ENCODE measurements around the gene CNNM3.
A peak's percentile ranks its signal among the peaks of the same experiment; 100 is the strongest.

The CNNM3 gene

DNA sequence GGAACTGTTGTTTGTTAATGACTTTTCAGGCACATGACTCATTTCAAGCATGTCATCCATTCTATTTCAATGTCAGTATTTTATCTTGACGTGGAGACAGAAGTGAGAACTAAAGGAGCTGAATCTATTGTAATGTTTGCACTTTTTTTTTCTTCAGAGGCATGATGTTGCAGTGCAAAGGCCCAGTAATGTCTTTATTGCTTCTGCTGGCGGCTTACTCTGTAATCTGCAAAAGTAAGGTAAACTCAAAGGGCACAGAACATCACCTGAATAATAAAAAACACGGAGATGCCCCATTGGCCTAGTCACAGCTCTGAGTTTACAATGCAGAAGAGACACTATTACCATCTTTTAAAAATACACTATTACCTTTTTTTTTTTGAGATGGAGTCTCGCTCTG, 2.4 kb upstream of the CNNM3 start:
- H3K4me1 ChIP-seq (ENCODE audit: control insufficient read depth, insufficient read depth, low read length), result peaks cover 23% of the 10 kb centered on the region
- no peak overlapping the region for H3K9ac ChIP-seq (ENCODE audit: low read length)
- H3K27me3 ChIP-seq (ENCODE audit: control insufficient read depth, insufficient read depth, low read length), result no peaks in the 10 kb centered on the region
- no peak overlapping the region for H3K4me3 ChIP-seq (ENCODE audit: low read length)
- H3K36me3 ChIP-seq (ENCODE audit: control insufficient read depth, insufficient read depth, low read length), result no peaks in the 10 kb centered on the region
- H3K9me3 ChIP-seq (ENCODE audit: control insufficient read depth, low read length), result no peaks in the 10 kb centered on the region

DNA sequence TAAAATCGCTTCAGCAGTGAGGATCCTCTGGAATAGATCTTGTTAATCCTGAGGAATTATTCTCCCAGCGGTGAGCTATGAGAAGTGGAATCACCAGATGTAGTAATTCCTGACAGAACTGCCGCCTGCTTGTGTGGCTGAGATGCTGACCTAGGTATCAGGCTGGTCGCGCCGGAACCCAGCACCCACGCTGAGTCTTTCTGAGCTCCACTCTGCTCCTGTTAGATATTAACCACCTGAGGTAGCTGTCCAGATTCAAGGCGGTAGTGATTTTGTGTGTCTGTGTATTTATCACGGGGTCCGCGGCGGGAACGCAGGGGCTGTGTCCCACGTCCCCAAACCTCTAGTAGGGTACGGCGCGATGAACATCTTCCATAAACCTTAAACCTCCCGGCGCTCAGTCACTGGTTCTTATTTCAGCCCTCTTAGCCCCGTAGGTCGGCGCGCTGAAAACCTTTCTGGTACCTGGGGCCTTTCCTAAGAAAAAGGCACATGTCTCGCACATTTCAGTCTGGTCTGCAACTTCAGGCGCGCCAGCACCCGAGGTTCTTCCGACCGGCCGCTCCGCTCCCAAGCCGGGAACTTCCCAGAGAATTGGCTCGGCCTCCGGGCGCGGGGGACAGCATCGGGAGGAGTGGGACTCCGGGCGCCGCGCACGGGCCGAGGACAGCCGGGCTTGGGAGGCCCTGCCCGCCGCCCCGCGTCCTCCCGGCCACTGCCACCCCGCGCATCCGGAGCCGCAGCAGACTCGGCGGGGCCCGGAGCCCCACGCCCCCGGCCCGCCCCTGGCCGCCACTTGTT, 542 bp upstream of the CNNM3 start:
- H3K9ac ChIP-seq (ENCODE audit: low read length), result peak overlapping the region; percentile 78

DNA sequence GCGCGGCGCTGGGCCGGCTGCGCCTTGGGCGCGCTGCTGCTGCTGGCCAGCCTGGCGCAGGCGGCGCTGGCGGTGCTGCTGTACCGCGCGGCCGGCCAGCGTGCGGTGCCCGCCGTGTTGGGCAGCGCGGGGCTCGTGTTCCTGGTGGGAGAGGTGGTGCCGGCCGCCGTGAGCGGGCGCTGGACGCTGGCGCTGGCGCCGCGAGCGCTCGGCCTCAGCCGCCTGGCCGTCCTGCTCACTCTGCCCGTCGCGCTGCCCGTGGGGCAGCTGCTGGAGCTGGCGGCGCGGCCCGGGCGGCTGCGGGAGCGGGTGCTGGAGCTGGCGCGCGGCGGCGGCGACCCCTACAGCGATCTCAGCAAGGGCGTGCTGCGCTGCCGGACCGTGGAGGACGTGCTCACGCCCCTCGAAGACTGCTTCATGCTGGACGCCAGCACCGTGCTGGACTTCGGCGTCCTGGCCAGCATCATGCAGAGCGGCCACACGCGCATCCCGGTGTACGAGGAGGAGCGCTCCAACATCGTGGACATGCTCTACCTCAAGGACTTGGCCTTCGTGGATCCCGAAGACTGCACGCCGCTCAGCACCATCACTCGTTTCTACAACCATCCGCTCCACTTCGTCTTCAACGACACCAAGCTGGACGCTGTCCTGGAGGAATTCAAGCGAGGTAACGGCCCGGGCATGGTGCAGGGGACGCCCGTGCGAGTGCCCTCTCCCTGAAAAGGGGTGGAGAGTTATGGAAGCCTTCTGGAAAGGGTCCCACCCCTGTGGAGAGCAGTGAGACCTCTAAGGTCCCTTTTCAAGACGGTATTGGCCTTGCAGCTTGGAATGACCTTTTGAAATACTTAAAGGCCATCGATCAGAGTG, 1.0 kb downstream of the CNNM3 start:
- H3K9ac ChIP-seq (ENCODE audit: low read length), result peak overlapping the region; percentile 47
- no peaks in the 10 kb centered on the region for H3K36me3 ChIP-seq (ENCODE audit: control insufficient read depth, insufficient read depth, low read length)
- H3K4me3 ChIP-seq (ENCODE audit: low read length), result peak overlapping the region; percentile 67
- no peaks in the 10 kb centered on the region for H3K27me3 ChIP-seq (ENCODE audit: control insufficient read depth, insufficient read depth, low read length)
- peaks cover 54% of the 10 kb centered on the region for H3K4me1 ChIP-seq (ENCODE audit: control insufficient read depth, insufficient read depth, low read length)
- no peaks in the 10 kb centered on the region for H3K9me3 ChIP-seq (ENCODE audit: control insufficient read depth, low read length)

More for the DNA sequence above, 542 bp upstream of the CNNM3 start:
- Histone ChIP-seq H3K27me3 (ENCODE audit: control insufficient read depth, insufficient read depth, low read length) (no peaks in the 10 kb centered on the region), H3K4me1 (ENCODE audit: control insufficient read depth, insufficient read depth, low read length) (peaks cover 42% of the 10 kb centered on the region), H3K4me3 (ENCODE audit: low read length) (peak overlapping the region; percentile 34), H3K9me3 (ENCODE audit: control insufficient read depth, low read length) (no peaks in the 10 kb centered on the region), H3K36me3 (ENCODE audit: control insufficient read depth, insufficient read depth, low read length) (no peaks in the 10 kb centered on the region)

DNA sequence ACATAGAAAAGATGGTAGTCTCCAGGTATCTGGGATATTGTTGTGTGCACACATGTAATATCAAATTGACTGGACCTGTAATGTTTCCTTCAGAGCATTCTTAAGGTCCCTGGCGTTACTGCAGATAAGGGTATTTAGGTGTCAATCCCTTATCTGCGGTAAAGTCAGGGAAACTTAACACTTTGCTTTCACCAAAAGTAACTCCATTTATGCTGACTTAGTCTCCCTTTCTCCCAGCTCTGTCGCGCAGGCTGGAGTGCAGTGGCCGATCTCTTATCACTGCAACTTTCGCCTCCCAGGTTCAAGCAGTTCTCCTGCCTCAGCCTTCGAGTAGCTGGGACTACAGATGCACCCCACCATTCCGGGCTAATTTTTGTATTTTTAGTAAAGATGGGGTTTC, 1.8 kb downstream of the CNNM3 start:
- peaks cover 54% of the 10 kb centered on the region for H3K4me1 ChIP-seq (ENCODE audit: control insufficient read depth, insufficient read depth, low read length)

DNA sequence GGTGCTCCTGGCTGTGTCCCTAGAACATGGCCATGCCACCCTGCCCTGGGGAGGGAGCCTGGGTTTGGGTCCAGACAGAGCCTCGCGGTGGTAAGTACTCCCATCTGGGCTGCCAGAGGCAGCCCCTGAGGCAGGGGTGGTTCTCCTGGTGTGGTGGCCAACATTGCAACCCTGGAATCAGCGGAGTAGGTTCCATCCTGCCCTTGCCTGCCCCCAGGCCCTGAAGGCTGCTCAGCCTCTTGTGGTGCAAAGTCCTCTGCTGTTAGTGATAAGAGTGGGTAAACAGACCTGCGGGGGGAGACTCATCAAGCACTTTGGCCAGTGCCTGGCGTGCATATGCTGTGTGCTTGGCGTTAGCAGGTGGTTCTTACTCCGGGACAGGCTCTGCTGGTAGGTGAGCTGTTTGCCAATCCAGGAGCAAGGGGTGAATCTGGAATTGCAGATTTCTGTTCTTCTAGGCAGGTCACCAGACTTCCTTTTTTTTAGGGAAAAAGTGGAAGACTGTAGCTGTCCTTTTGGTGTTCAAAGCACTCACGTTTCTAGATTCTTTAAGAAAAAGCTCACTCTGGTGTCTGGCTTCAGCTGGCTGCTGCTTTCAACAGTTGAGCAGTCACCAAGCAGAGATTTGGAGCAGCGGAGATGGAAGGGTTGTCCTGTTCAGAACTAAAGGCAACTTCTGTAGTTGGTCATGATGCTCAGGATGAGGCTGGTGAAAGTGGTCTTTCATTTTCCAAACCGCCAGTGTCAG, 3.2 kb downstream of the CNNM3 start:
- H3K36me3 ChIP-seq (ENCODE audit: control insufficient read depth, insufficient read depth, low read length), result no peaks in the 10 kb centered on the region
- no peaks in the 10 kb centered on the region for H3K9me3 ChIP-seq (ENCODE audit: control insufficient read depth, low read length)
- peak overlapping the region; percentile 0 for H3K4me3 ChIP-seq (ENCODE audit: low read length)
- no peaks in the 10 kb centered on the region for H3K27me3 ChIP-seq (ENCODE audit: control insufficient read depth, insufficient read depth, low read length)
- H3K4me1 ChIP-seq (ENCODE audit: control insufficient read depth, insufficient read depth, low read length), result peaks cover 59% of the 10 kb centered on the region
- H3K9ac ChIP-seq (ENCODE audit: low read length), result peak overlapping the region; percentile 22

More for the DNA sequence above, 1.8 kb downstream of the CNNM3 start:
- Histone ChIP-seq H3K27me3 (ENCODE audit: control insufficient read depth, insufficient read depth, low read length) (no peaks in the 10 kb centered on the region), H3K36me3 (ENCODE audit: control insufficient read depth, insufficient read depth, low read length) (no peaks in the 10 kb centered on the region), H3K9ac (ENCODE audit: low read length) (no peak overlapping the region), H3K9me3 (ENCODE audit: control insufficient read depth, low read length) (no peaks in the 10 kb centered on the region), H3K4me3 (ENCODE audit: low read length) (peak overlapping the region; percentile 67)

DNA sequence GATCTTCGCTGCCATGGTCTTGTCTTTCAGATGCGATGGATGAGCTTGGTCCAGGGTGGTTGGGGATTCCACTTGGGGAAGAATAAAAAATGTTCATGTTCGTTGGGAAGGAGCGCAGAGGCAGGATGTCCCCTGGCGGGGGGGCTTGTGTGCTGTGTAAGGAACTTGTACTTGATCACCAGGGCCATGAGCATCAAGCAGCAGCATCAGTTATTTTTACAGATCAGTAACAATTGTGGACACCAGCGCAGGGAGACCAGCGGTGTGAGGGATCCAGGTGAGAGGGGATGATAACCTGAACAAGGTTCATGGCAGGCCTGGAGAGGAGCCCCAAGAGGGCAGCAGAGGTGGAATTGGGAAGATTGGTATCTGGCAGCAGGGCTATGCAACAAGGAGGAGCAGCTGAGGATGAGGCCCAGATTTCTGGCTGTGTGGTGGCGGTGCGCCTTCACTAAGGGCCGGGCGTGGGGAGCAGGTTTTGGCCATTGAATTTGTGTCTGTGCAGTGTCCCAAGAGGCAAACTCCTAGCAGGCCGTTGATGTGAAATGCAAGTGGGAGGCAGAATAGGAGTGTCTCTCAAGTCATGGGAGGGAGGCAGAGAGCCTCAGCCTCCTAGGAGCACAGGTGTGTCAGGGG, 3.9 kb downstream of the CNNM3 start:
- Histone ChIP-seq H3K4me1 (ENCODE audit: control insufficient read depth, insufficient read depth, low read length) (peaks cover 61% of the 10 kb centered on the region), H3K36me3 (ENCODE audit: control insufficient read depth, insufficient read depth, low read length) (no peaks in the 10 kb centered on the region), H3K27me3 (ENCODE audit: control insufficient read depth, insufficient read depth, low read length) (no peaks in the 10 kb centered on the region), H3K9me3 (ENCODE audit: control insufficient read depth, low read length) (no peaks in the 10 kb centered on the region), H3K4me3 (ENCODE audit: low read length) (no peak overlapping the region), H3K9ac (ENCODE audit: low read length) (peak overlapping the region; percentile 22)

DNA sequence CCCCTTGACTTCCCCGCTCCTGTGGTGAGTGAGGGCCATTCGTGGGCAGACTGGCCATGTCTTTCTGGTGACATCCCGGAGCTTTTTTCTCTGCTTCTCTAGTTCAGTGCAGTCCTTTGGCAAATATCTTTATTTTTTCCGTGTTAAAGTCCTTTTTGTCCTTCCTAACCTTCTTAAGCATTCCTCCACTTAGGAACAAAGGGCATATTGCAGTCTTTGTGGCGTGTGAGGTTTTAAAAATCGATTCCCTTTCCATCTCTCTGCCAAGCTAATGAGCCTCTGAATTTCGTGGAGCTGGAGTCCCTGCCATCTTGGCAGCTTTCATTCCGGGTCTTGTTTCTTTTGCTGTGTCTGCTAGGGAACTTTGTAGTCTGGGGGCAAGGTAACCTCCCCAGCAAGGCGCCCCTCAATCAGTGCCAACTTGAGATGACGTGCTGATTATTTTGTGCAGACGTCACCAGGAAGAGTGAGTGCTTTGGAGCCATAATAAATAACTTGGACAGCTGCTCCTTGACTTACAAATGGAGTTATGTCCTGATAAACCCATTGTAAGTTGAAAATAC, 5.1 kb downstream of the CNNM3 start:
- H3K9ac ChIP-seq (ENCODE audit: low read length), result no peak overlapping the region
- no peaks in the 10 kb centered on the region for H3K27me3 ChIP-seq (ENCODE audit: control insufficient read depth, insufficient read depth, low read length)

DNA sequence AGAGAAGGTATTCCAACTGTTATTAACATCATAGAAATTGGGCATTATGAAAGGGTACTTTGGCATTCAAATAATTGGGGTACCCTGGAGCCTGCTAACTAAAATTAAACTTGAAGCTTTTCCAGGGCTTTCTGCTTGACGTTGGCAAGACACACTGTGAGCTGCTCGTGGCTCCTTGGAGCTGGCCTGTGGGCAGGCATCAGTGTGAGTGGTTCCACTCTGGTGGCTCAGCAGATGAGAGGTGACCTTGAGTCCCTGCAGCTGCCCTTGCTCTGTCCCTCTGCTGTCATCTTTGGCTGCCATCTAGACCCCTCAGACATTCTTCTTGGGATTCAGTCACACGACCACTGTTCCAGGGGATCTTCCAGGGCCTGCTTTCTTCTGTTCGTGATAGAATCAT, 6.7 kb downstream of the CNNM3 start:
- Histone ChIP-seq H3K36me3 (ENCODE audit: control insufficient read depth, insufficient read depth, low read length) (peaks cover 4% of the 10 kb centered on the region), H3K9me3 (ENCODE audit: control insufficient read depth, low read length) (no peaks in the 10 kb centered on the region), H3K4me1 (ENCODE audit: control insufficient read depth, insufficient read depth, low read length) (peaks cover 48% of the 10 kb centered on the region), H3K9ac (ENCODE audit: low read length) (no peak overlapping the region), H3K4me3 (ENCODE audit: low read length) (no peak overlapping the region), H3K27me3 (ENCODE audit: control insufficient read depth, insufficient read depth, low read length) (no peaks in the 10 kb centered on the region)

More for the DNA sequence above, 5.1 kb downstream of the CNNM3 start:
- H3K4me3 ChIP-seq (ENCODE audit: low read length), result no peak overlapping the region
- H3K36me3 ChIP-seq (ENCODE audit: control insufficient read depth, insufficient read depth, low read length), result no peaks in the 10 kb centered on the region
- no peaks in the 10 kb centered on the region for H3K9me3 ChIP-seq (ENCODE audit: control insufficient read depth, low read length)
- H3K4me1 ChIP-seq (ENCODE audit: control insufficient read depth, insufficient read depth, low read length), result peaks cover 55% of the 10 kb centered on the region

DNA sequence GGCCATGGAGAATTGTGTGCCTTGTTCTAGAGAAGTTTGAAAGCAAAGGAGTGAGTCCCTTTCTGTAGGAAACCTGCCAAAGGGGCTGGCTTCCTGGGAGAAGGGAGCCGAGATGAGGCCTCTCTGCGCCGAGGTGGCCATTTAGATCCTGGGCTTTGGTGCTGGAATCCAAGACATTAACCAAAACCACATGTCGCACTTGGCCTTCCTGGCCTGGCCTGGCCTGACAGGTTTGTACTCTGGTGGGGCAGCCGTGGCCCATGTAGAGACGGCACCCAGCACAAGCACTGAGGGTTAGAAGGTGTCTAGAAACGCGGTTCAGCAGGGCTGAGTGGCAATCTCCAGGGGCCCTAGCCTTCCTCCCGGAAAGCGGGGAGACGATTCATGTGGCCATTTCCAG, 7.1 kb downstream of the CNNM3 start:
- no peak overlapping the region for H3K4me3 ChIP-seq (ENCODE audit: low read length)
- H3K4me1 ChIP-seq (ENCODE audit: control insufficient read depth, insufficient read depth, low read length), result peaks cover 43% of the 10 kb centered on the region
- H3K36me3 ChIP-seq (ENCODE audit: control insufficient read depth, insufficient read depth, low read length), result peaks cover 8% of the 10 kb centered on the region
- H3K9ac ChIP-seq (ENCODE audit: low read length), result no peak overlapping the region
- H3K27me3 ChIP-seq (ENCODE audit: control insufficient read depth, insufficient read depth, low read length), result no peaks in the 10 kb centered on the region
- no peaks in the 10 kb centered on the region for H3K9me3 ChIP-seq (ENCODE audit: control insufficient read depth, low read length)

DNA sequence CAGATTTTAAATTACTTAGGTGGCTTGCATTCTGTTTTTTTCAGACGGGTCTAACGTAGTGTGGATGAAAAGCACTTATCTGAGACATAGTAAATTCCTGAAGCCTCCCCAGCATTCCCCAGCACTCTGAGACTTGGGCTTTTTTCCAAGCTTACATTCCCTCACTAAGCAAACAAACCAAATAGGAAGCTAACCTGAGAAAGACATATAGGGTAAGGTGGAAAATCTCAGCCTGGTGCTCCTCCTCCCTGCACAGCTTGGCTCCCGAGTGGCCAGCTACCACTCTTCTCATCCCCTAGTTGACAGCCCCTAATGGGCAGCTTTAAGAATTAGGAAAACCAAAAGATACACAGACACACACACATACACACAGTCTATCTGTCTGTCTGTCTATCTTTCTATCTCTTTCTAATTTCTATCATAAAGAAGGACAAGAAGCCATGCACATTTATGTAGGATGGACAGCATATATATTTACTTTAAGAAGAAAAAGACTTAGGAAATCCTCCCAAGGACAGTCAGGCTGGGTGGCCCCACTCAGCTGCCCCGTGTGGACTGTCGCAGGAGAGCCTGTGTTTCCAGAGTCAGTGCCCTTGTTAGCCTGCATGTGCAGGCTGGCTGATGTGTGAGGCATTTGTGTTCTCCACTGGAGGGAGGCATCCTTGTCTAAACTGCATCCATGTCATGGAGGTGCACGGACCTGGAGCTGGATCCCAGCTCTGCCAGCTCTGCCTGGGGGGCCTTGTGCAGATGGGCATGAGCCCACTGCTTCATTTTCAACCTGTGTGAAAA, 8.2 kb downstream of the CNNM3 start:
- Histone ChIP-seq H3K9me3 (ENCODE audit: control insufficient read depth, low read length) (no peaks in the 10 kb centered on the region), H3K4me1 (ENCODE audit: control insufficient read depth, insufficient read depth, low read length) (peaks cover 33% of the 10 kb centered on the region), H3K36me3 (ENCODE audit: control insufficient read depth, insufficient read depth, low read length) (peaks cover 16% of the 10 kb centered on the region), H3K27me3 (ENCODE audit: control insufficient read depth, insufficient read depth, low read length) (no peaks in the 10 kb centered on the region), H3K4me3 (ENCODE audit: low read length) (no peak overlapping the region), H3K9ac (ENCODE audit: low read length) (no peak overlapping the region)

DNA sequence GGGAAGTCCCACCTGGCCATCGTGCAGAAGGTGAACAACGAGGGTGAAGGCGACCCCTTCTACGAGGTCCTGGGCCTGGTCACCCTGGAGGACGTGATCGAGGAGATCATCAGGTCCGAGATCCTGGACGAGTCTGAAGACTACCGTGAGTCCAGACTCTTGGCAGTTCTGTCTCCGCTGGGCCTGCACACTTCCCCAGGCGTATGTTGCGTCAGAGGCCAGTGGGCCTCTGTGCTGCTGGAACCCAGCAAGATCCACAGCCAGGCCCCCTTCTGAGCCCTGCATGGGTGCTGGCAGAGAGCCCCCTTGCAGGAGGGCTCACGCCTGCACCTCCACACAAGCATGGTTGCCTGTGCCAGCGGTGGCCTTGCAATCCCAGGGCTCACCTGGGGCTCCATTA, 9.0 kb downstream of the CNNM3 start:
- Histone ChIP-seq H3K27me3 (ENCODE audit: control insufficient read depth, insufficient read depth, low read length) (no peaks in the 10 kb centered on the region), H3K9ac (ENCODE audit: low read length) (no peak overlapping the region), H3K4me1 (ENCODE audit: control insufficient read depth, insufficient read depth, low read length) (peaks cover 25% of the 10 kb centered on the region), H3K36me3 (ENCODE audit: control insufficient read depth, insufficient read depth, low read length) (peaks cover 16% of the 10 kb centered on the region), H3K9me3 (ENCODE audit: control insufficient read depth, low read length) (no peaks in the 10 kb centered on the region), H3K4me3 (ENCODE audit: low read length) (no peak overlapping the region)
